Measurements from ENCODE around the gene SPRED1.
"Not testable (repeated sequence)": the region's sequence is repeated elsewhere in the genome, so short reads cannot be mapped to it uniquely, and the experiment has no call there.

SPRED1 gene

GRCh38 chr15:38228618-38229017 lies 24.0 kb upstream of the SPRED1 start:
- TF ChIP-seq CTCF (IDR thresholded peaks at IDR 0.05; ENCODE audit: low read length, missing control alignments), result no peak
- no peak overlapping the region for H3K4me3 ChIP-seq (replicated peaks; ENCODE audit: low read depth, low read length)
- DNase-seq (ENCODE audit: low read depth), result no peak

- no peak for DNase-seq (ENCODE audit: low read depth)
- H3K4me3 ChIP-seq (replicated peaks; ENCODE audit: low read depth, low read length), result no peak overlapping the region
- no peak for TF ChIP-seq CTCF (IDR thresholded peaks at IDR 0.05; ENCODE audit: low read length, missing control alignments)
These were observed 22.8 kb upstream of the SPRED1 start for GRCh38 chr15:38229705-38230310.

GRCh38 chr15:38231436-38231835 lies 21.2 kb upstream of the SPRED1 start:
- DNase-seq (ENCODE audit: low read depth), result no peak
- TF ChIP-seq CTCF (IDR thresholded peaks at IDR 0.05; ENCODE audit: low read length, missing control alignments), result no peak
- no peak overlapping the region for H3K4me3 ChIP-seq (replicated peaks; ENCODE audit: low read depth, low read length)

DNA sequence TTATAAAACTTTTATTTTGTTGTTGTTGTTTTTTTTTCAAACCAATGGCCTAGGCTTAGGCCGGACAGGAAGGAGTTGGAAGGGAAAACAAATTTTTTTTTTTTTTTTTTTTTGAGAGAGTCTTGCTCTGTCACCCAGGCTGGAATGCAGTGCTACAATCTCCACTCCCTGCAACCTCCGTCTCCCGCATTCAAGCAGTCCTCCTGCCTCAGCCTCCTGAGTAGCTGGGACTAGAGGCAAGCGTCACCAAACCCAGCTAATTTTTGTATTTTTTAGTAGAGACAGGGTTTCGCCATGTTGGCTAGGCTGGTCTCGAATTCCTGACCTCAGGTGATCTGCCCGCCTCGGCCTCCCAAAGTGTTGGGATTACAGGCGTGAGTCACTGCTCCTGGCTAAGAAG lies 15.6 kb upstream of the SPRED1 start:
- not testable (repeated sequence) for DNase-seq (ENCODE audit: low read depth); H3K4me3 ChIP-seq (replicated peaks; ENCODE audit: low read depth, low read length)

- H3K4me3 ChIP-seq (replicated peaks; ENCODE audit: low read depth, low read length), result no peak overlapping the region
- no peak for TF ChIP-seq CTCF (IDR thresholded peaks at IDR 0.05; ENCODE audit: low read length, missing control alignments)
- no peak for DNase-seq (ENCODE audit: low read depth)
These were observed 14.3 kb upstream of the SPRED1 start for GRCh38 chr15:38238311-38238710.

DNA sequence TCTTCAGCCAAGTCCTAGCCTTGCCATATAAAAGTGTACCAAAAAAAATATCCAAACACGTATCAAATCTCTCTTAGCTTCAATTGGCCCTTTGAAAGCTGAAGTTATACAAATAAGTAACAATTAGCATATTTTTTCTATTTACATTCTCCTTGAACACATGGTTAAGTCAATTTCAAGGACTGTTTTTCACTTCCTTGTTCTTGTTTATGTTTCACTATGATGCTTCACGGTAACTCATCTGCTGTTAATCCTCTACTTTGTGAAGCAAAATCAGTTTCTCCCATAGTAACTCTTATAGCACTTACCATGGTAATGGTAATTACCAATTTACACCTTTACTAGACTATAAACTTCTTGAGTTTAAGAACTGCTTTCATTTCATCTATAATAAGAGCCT lies 10.6 kb upstream of the SPRED1 start:
- no peak overlapping the region for H3K4me3 ChIP-seq (replicated peaks; ENCODE audit: low read depth, low read length)
- DNase-seq (ENCODE audit: low read depth), result no peak
- no peak for TF ChIP-seq CTCF (IDR thresholded peaks at IDR 0.05; ENCODE audit: low read length, missing control alignments)

- no peak for DNase-seq (ENCODE audit: low read depth)
- TF ChIP-seq CTCF (IDR thresholded peaks at IDR 0.05; ENCODE audit: low read length, missing control alignments), result no peak
- H3K4me3 ChIP-seq (replicated peaks; ENCODE audit: low read depth, low read length), result no peak overlapping the region
These were observed 9.2 kb upstream of the SPRED1 start for GRCh38 chr15:38243278-38244055.
